ENCODE results near the gene DOCK10.

- no peak for TF ChIP-seq CTCF (conservative IDR thresholded peaks at IDR 0.05)
- no peak for TF ChIP-seq EZH2 (IDR thresholded peaks at IDR 0.05; ENCODE audit: low read depth)
Observed at GRCh38 chr2:224937887-224938286, 104.4 kb downstream of the DOCK10 start.

Data from PC-9 (cell line).